HCT116 (cell line): ENCODE results near the gene ERBB2. TPM values are rescaled to one million over a fixed set of nuclear protein-coding genes. Genes with fewer than 3 reads are reported as not detected.

Experiments
- ATAC-seq: fragments of 200-7000 bp; cut with Tn5 transposase; 2 replicates; pipeline ENCODE4 v1.9.1; 2020; ENCODE audit warnings: mild to moderate bottlenecking, moderate library complexity
- BruUV-seq: library from RNA; stranded (reverse); fragments of 400-500 nt; replicated peaks from 2 replicates; lab custom pipeline; 2021; lab: Mats Ljungman, UMichigan
- CTCF ChIA-PET: fragments of 300-600 bp; sonication (Branson Sonifier 250); formaldehyde crosslinking; loops from one replicate; lab custom pipeline; 2021; ENCODE audit warnings: antibody characterized with exemption; lab: Charles Lee
- POLR2A ChIA-PET: fragments of 300-600, 350-600 bp; sonication (Branson Sonifier 250); formaldehyde crosslinking; loops from one replicate; lab custom pipeline; 2021; ENCODE audit warnings: antibody characterized with exemption; lab: Charles Lee
- RAD21 ChIA-PET, 2 experiments: fragments of 300-600 bp; sonication (Branson Sonifier 250); formaldehyde crosslinking; loops; one replicate each; lab custom pipeline; 2023; ENCODE audit warnings: low total read pairs in 2 of 2; ENCODE audit not compliant: uncharacterized antibody in 2 of 2, unreplicated experiment in 2 of 2, low non-redundant PET in 1 of 2; lab: Charles Lee
- DNase-seq: peaks from one replicate; pipeline ENCODE4 v3.0.0-alpha.2; 2010; ENCODE audit warnings: low read depth, low spot score
- H2AFZ ChIP-seq: fragments of 200-600 bp; shearing (Covaris generic), sonication (generic); 2 replicates; pipeline ENCODE4 v1.6.1; 2017; ENCODE audit warnings: low read depth, mixed run types, mixed read lengths, antibody characterized with exemption, low read length; ENCODE audit not compliant: poor library complexity, severe bottlenecking
- H3K27ac ChIP-seq: 2 replicates; pipeline ENCODE4 v1.5.1; 2012; ENCODE audit warnings: low read depth, low read length
- H3K27me3 ChIP-seq: fragments of 200-600 bp; sonication (generic); 2 replicates; pipeline ENCODE4 v1.6.1; 2016; ENCODE audit warnings: mixed run types, low read length, mixed read lengths; ENCODE audit not compliant: insufficient read depth
- H3K36me3 ChIP-seq, 2 experiments: fragments of 200-500 bp in 1 of 2; fragments of 200-600 bp in 1 of 2; sonication (Bioruptor generic) in 1 of 2; sonication (generic) in 1 of 2; 2 replicates each; pipeline versions ENCODE4 v1.5.1 to v1.6.1; 2014 to 2016; ENCODE audit warnings: low read length in 2 of 2, inconsistent platforms in 1 of 2, mixed read lengths in 1 of 2, mixed run types in 1 of 2; ENCODE audit not compliant: insufficient read depth in 2 of 2, control insufficient read depth in 1 of 2
- H3K4me1 ChIP-seq, 2 experiments: fragments of 200-600 bp in 1 of 2; sonication (generic) in 1 of 2; 2 replicates each; pipeline versions ENCODE4 v1.5.1 to v1.6.1; 2012 to 2017; ENCODE audit warnings: low read length in 2 of 2, inconsistent platforms in 1 of 2, mild to moderate bottlenecking in 1 of 2, mixed read lengths in 1 of 2, mixed run types in 1 of 2, moderate library complexity in 1 of 2; ENCODE audit not compliant: insufficient read depth in 2 of 2, control insufficient read depth in 1 of 2
- H3K4me2 ChIP-seq: fragments of 200-600 bp; sonication (generic); 2 replicates; pipeline ENCODE4 v1.6.1; 2017; ENCODE audit warnings: mixed run types, low read length, mixed read lengths
- H3K4me3 ChIP-seq, 2 experiments: fragments of 200-600 bp in 1 of 2; sonication (generic) in 1 of 2; replicated peaks in 1 of 2; 2 replicates each; pipeline ENCODE4 v1.5.1; 2011 to 2016; ENCODE audit warnings: low read length in 2 of 2, control low read depth in 1 of 2, low read depth in 1 of 2, mild to moderate bottlenecking in 1 of 2, mixed read lengths in 1 of 2, mixed run types in 1 of 2
- H3K79me2 ChIP-seq: fragments of 200-600 bp; sonication (generic); 2 replicates; pipeline ENCODE4 v1.6.1; 2017; ENCODE audit warnings: mild to moderate bottlenecking, mixed run types, low read length, moderate library complexity, mixed read lengths; ENCODE audit not compliant: insufficient read depth
- H3K9ac ChIP-seq: fragments of 200-600 bp; sonication (generic); 2 replicates; pipeline ENCODE4 v1.6.1; 2016; ENCODE audit warnings: low read length, mixed read lengths
- H3K9me2 ChIP-seq: fragments of 200-600 bp; sonication (generic), shearing (Covaris generic); 2 replicates; pipeline ENCODE4 v1.6.1; 2017; ENCODE audit warnings: mixed run types, mild to moderate bottlenecking, moderate library complexity; ENCODE audit not compliant: insufficient read depth
- H3K9me3 ChIP-seq, 2 experiments: fragments of 200-500 bp in 1 of 2; fragments of 200-600 bp in 1 of 2; sonication (Bioruptor generic) in 1 of 2; sonication (generic) in 1 of 2; 2 replicates each; pipeline ENCODE4 v1.6.1; 2014 to 2017; ENCODE audit warnings: low read length in 2 of 2, mixed read lengths in 2 of 2, inconsistent platforms in 1 of 2, low read depth in 1 of 2, mild to moderate bottlenecking in 1 of 2, mixed run types in 1 of 2, moderate library complexity in 1 of 2; ENCODE audit not compliant: control insufficient read depth in 1 of 2, insufficient read depth in 1 of 2
- H4K20me1 ChIP-seq: fragments of 200-600 bp; sonication (generic), shearing (Covaris generic); 2 replicates; pipeline ENCODE4 v1.6.1; 2017; ENCODE audit warnings: mixed run types, mild to moderate bottlenecking, moderate library complexity; ENCODE audit not compliant: insufficient read depth
- CBX3 ChIP-seq: IDR thresholded peaks from 2 replicates; pipeline ENCODE4 v1.6.1; 2012; ENCODE audit warnings: low read depth
- EZH2 ChIP-seq: fragments of 200-600 bp; sonication (generic); IDR thresholded peaks from 2 replicates; pipeline ENCODE4 v1.6.1; 2017; ENCODE audit warnings: antibody characterized with exemption, mixed run types
- EZH2phosphoT487 ChIP-seq: fragments of 200-600 bp; IDR thresholded peaks from 2 replicates; pipeline ENCODE4 v1.6.1; 2018; ENCODE audit warnings: antibody characterized with exemption, borderline replicate concordance
- FOSL1 ChIP-seq: IDR thresholded peaks from 2 replicates; pipeline ENCODE4 v1.6.1; 2012; ENCODE audit warnings: low read depth
- JUND ChIP-seq: IDR thresholded peaks from 2 replicates; pipeline ENCODE4 v1.6.1; 2012
- POLR2A ChIP-seq: IDR thresholded peaks from 2 replicates; pipeline ENCODE4 v1.7.0; 2011; ENCODE audit warnings: borderline replicate concordance; ENCODE audit not compliant: insufficient read depth, insufficient read length; ENCODE audit errors: extremely low read depth
- POLR2AphosphoS5 ChIP-seq: IDR thresholded peaks from 2 replicates; pipeline ENCODE4 v1.6.1; 2011; ENCODE audit warnings: mild to moderate bottlenecking, low read depth, low read length, moderate library complexity
- SIN3A ChIP-seq: IDR thresholded peaks from 2 replicates; pipeline ENCODE4 v1.6.1; 2012; ENCODE audit warnings: low read depth
- YY1 ChIP-seq: IDR thresholded peaks from 2 replicates; pipeline ENCODE4 v1.6.1; 2011; ENCODE audit warnings: low read length, low read depth, moderate library complexity, mild to moderate bottlenecking; ENCODE audit not compliant: insufficient replicate concordance; ENCODE audit errors: extremely low read depth
- ZFX ChIP-seq: fragments of 450-650 bp; IDR thresholded peaks from 2 replicates; pipeline ENCODE4 v1.6.1; 2017
- intact Hi-C: fragments of 100-400 bp; cut with micrococcal nuclease; formaldehyde crosslinking; loops from 2 replicates; pipeline ENCODE4 v1.10.0; 2022
- total RNA-seq: library from RNA; stranded (reverse); gene quantifications from one replicate; pipeline ENCODE4 v1.2.1, GENCODE V29; 2021; ENCODE audit not compliant: unreplicated experiment
- TF ChIP-seq, protein P1 (sequence below): IDR thresholded peaks from 2 replicates; pipeline ENCODE4 v1.6.1; 2012
- TF ChIP-seq, protein P2 (sequence below): IDR thresholded peaks from 2 replicates; pipeline ENCODE4 v1.6.1; 2011; ENCODE audit warnings: mild to moderate bottlenecking, low read length, moderate library complexity; ENCODE audit not compliant: insufficient replicate concordance; ENCODE audit errors: extremely low read depth
- TF ChIP-seq, protein P3 (sequence below), 3 experiments: fragments of 200-600 bp in 1 of 3; sonication (generic) in 1 of 3; IDR thresholded peaks in 2 of 3; conservative IDR thresholded peaks in 1 of 3; 2 replicates each; pipeline ENCODE4 v1.5.1; 2012 to 2017; ENCODE audit warnings: low read depth in 2 of 3, low read length in 2 of 3, antibody characterized with exemption in 1 of 3, borderline replicate concordance in 1 of 3, control low read depth in 1 of 3, mild to moderate bottlenecking in 1 of 3, mixed read lengths in 1 of 3, mixed run types in 1 of 3, moderate library complexity in 1 of 3; ENCODE audit not compliant: insufficient read depth in 1 of 3

The ERBB2 gene
- total RNA-seq, 1 experiment from 2014 or later, result 75.8 TPM

DNA sequence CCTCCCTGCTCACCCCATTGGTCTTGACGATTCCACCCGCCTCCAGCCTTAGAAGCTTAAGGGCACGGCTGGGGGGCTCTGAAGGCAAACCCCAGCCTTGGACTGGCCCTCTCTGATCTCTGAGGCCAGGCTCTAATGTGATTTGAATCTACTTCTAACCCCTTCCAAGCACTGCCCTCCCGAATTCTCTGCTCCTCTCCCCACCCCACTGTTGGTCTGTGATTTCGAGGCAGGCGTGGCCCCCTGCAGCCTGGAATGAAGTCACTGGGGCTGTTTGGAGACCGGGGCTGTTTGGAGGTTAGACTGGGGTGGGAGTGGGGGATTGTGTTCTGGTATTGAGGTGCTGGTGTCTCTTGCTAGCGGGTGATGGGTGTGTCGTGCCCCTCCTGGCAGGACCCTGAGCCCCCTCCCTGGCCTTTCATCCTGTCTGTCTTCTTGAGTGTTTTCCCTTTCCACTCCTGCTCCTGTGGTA, 40.1 kb downstream of the ERBB2 start:
- RAD21 ChIA-PET, result no interaction called here
- TF ChIP-seq, protein P1, sequence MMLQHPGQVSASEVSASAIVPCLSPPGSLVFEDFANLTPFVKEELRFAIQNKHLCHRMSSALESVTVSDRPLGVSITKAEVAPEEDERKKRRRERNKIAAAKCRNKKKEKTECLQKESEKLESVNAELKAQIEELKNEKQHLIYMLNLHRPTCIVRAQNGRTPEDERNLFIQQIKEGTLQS, result no peak
- 0 out of 2 replicates have a peak, but pooled peaks have one; percentile 38 for TF ChIP-seq SIN3A
- Histone ChIP-seq H3K79me2 (peaks cover 22% of the 10 kb centered on the region; the same call in 1 of the 2 replicates), H3K36me3 (peaks cover 10 to 13% of the 10 kb centered on the region in 2 experiments; a peak in 2 of 4 replicates), H3K9ac (peak overlapping the region; percentile 77), H2AFZ (no peak overlapping the region), H3K4me3 (peak overlapping the region; percentile 69 to 84), H3K9me3 (no peaks in the 10 kb centered on the region), H3K4me1 (peaks cover 34 to 59% of the 10 kb centered on the region in 2 experiments), H3K27ac (peak overlapping the region; percentile 84), H3K4me2 (peak overlapping the region; percentile 100), H3K27me3 (no peaks in the 10 kb centered on the region), H4K20me1 (no peaks in the 10 kb centered on the region), H3K9me2 (no peaks in the 10 kb centered on the region)
- POLR2A ChIA-PET, result interaction anchor here (0.7 to 1.2 kb wide), 2 partner anchors 9 to 11 kb away, joined by 3 to 5 read pairs; no protein-coding TSS in a partner anchor
- CTCF ChIA-PET, result interaction anchor here (1.0 to 2.3 kb wide), 4 partner anchors 9 to 118 kb away, joined by 3 to 16 read pairs (median 6); partner anchors contain the start of gene MIEN1
- ATAC-seq (peak; percentile 8; the same call in 1 of the 2 replicates), DNase-seq (no peak)
- BruUV-seq, result no TSS peak
- intact Hi-C loops, result loop anchor here (5.0 to 10.0 kb wide), 2 partner anchors 118 to 215 kb away; no protein-coding TSS in a partner anchor

DNA sequence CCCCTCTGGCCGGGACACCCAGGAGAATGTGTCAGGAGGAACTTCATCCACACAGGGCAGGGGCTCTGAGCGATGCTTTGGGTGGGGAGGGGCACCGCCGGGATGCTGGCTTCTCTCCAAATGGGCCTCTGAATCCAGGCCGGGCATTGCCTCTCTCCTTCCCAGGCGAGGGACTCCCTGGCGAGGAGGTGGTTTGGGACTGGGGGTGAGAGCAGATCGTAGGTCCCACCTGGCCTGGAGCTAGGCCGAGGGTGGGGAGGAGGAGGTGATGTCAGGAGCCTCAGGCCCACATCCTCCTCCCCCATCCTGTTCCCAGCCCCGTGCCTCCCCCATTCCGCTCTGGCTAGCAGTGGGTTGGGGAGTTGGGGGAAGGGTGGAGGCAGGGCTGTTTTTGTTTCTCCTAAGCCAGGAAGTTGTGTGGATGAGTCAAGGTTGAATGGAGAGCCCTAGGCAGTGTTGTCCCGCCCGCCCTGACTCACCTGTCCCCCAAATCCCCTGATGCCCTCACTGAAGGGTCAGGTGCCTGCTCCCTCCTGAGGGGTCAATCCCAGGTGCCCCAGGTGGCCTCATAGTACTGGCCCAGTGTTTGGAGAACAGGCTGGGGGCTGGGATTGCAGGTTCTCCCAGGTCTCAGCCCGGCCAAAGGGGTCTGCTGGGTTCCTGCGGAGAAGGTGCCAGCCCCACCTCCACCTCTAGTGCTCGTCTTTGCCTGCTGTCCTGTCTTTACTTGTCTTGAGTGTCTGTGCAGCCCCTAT, 40.7 kb downstream of the ERBB2 start:
- Histone ChIP-seq H3K4me1 (peaks cover 34 to 58% of the 10 kb centered on the region in 2 experiments), H3K27ac (peak overlapping the region; percentile 84), H2AFZ (no peak overlapping the region), H3K79me2 (peaks cover 22% of the 10 kb centered on the region; the same call in 1 of the 2 replicates), H3K9ac (peak overlapping the region; percentile 77), H3K4me2 (peak overlapping the region; percentile 100), H3K36me3 (peaks cover 11 to 13% of the 10 kb centered on the region in 2 experiments; a peak in 2 of 4 replicates), H3K9me2 (no peaks in the 10 kb centered on the region), H3K27me3 (no peaks in the 10 kb centered on the region), H3K4me3 (peak overlapping the region; percentile 69 to 84), H4K20me1 (no peaks in the 10 kb centered on the region), H3K9me3 (no peaks in the 10 kb centered on the region)
- CTCF ChIA-PET, result interaction anchor here (1.4 to 2.3 kb wide), 3 partner anchors 10 to 119 kb away, joined by 5 to 16 read pairs (median 6); partner anchors contain the start of gene MIEN1
- RAD21 ChIA-PET, result no interaction called here
- DNase-seq, result peak; percentile 43
- ATAC-seq, result peak; percentile 45
- BruUV-seq, result no TSS peak
- intact Hi-C loops, result no loop called here
- POLR2A ChIA-PET, result interaction anchor here (1.2 kb wide), 1 partner anchor 11 kb away, joined by 3 read pairs; no protein-coding TSS in a partner anchor
- TF ChIP-seq, protein P2, sequence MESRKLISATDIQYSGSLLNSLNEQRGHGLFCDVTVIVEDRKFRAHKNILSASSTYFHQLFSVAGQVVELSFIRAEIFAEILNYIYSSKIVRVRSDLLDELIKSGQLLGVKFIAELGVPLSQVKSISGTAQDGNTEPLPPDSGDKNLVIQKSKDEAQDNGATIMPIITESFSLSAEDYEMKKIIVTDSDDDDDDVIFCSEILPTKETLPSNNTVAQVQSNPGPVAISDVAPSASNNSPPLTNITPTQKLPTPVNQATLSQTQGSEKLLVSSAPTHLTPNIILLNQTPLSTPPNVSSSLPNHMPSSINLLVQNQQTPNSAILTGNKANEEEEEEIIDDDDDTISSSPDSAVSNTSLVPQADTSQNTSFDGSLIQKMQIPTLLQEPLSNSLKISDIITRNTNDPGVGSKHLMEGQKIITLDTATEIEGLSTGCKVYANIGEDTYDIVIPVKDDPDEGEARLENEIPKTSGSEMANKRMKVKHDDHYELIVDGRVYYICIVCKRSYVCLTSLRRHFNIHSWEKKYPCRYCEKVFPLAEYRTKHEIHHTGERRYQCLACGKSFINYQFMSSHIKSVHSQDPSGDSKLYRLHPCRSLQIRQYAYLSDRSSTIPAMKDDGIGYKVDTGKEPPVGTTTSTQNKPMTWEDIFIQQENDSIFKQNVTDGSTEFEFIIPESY, result no peak
- TF ChIP-seq EZH2phosphoT487, result no peak
- TF ChIP-seq EZH2, result no peak
- TF ChIP-seq, protein P3, sequence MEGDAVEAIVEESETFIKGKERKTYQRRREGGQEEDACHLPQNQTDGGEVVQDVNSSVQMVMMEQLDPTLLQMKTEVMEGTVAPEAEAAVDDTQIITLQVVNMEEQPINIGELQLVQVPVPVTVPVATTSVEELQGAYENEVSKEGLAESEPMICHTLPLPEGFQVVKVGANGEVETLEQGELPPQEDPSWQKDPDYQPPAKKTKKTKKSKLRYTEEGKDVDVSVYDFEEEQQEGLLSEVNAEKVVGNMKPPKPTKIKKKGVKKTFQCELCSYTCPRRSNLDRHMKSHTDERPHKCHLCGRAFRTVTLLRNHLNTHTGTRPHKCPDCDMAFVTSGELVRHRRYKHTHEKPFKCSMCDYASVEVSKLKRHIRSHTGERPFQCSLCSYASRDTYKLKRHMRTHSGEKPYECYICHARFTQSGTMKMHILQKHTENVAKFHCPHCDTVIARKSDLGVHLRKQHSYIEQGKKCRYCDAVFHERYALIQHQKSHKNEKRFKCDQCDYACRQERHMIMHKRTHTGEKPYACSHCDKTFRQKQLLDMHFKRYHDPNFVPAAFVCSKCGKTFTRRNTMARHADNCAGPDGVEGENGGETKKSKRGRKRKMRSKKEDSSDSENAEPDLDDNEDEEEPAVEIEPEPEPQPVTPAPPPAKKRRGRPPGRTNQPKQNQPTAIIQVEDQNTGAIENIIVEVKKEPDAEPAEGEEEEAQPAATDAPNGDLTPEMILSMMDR (IDR thresholded peaks at IDR 0.05 in 2 of 3, conservative IDR thresholded peaks at IDR 0.05 in 1 of 3; ENCODE audit: borderline replicate concordance in 1 of 3, insufficient read depth in 1 of 3, low read depth in 2 of 3, low read length in 2 of 3), result no peak
- peak; percentile 79 for TF ChIP-seq FOSL1
- TF ChIP-seq POLR2AphosphoS5, result peak; percentile 45; the same call in 1 of the 2 replicates
- no peak; the same call in 1 of the 2 replicates for TF ChIP-seq CBX3
- peak; percentile 38 for TF ChIP-seq YY1
- no peak for TF ChIP-seq ZFX
- TF ChIP-seq JUND, result peak; percentile 68
- TF ChIP-seq POLR2A, result no peak
